HFFc6 (cell line): ENCODE measurements around the gene BPIFA3. TPM values are rescaled to one million over a fixed set of nuclear protein-coding genes. Genes with fewer than 3 reads are reported as not detected.
A peak's percentile ranks its signal among the peaks of the same experiment; 100 is the strongest.

Experiments
- DNase-seq: peaks from one replicate; pipeline ENCODE4 v3.0.0-alpha.2; 2018
- H3K27ac Mint-ChIP-seq: 2 replicates; pipeline ENCODE4 v1.8.0; 2020; ENCODE audit warnings: mild to moderate bottlenecking, mixed read lengths
- H3K27me3 Mint-ChIP-seq: 2 replicates; pipeline ENCODE4 v1.8.0; 2021; ENCODE audit warnings: mild to moderate bottlenecking, moderate library complexity, mixed read lengths; ENCODE audit not compliant: insufficient read depth
- H3K36me3 Mint-ChIP-seq: 2 replicates; pipeline ENCODE4 v1.8.0; 2021; ENCODE audit warnings: low read depth, mixed read lengths
- H3K4me1 Mint-ChIP-seq: 2 replicates; pipeline ENCODE4 v1.8.0; 2020; ENCODE audit warnings: low read depth, mixed read lengths
- H3K4me3 Mint-ChIP-seq: 2 replicates; pipeline ENCODE4 v1.8.0; 2020; ENCODE audit warnings: mild to moderate bottlenecking, moderate library complexity, mixed read lengths
- H3K9me3 Mint-ChIP-seq: 2 replicates; pipeline ENCODE4 v1.8.0; 2020; ENCODE audit warnings: mild to moderate bottlenecking, mixed read lengths
- total RNA-seq, 6 experiments: library from RNA; stranded (reverse); fragmentation: NEBNext Ultra II Directional; extraction: Animal tissue kit (Norgen Biotek cat#: 25700); gene quantifications; 2 replicates in 1 of 6; 3 replicates in 5 of 6; pipeline ENCODE4 v1.2.3, GENCODE V29; 2021
- TF ChIP-seq, protein P1 (sequence below): fragments of 200-600 bp; sonication (generic); IDR thresholded peaks from 2 replicates; pipeline ENCODE4 v1.5.0; 2021; ENCODE audit warnings: antibody characterized with exemption, mild to moderate bottlenecking

BPIFA3 gene
- total RNA-seq, 6 experiments from 2014 or later, result not detected

DNA sequence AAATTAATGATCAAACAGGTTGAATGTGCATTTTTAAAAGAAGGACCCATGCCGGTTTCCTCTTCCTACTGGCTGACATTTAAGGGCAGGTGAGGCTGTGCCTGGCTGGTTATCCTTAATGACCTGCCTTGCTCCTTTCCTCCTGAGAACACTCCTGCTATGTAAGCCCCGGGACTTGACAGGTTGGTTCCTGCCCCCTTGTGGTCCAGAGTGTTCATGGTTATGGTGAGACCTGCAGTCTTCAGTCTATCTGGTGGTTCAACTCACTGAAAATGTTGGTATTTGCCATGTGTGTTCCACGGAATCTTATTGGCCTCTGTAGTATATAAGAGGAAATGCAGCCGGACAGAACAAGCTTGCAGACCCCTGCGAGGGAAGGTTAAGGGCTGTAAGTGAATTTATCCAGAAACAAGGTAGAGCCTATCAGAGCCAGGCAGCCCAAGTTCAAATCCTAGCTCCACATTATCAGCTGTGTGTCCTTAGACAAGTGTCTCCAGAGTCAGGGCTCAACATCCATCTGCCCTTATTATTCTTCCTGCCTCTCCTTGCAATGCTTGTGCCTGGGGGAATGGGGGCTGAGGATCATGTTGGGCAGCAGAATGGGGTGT, 5.2 kb upstream of the BPIFA3 start:
- H3K4me1 Mint-ChIP-seq, result no peaks in the 10 kb centered on the region
- H3K4me3 Mint-ChIP-seq, result no peak overlapping the region
- peaks cover 20% of the 10 kb centered on the region for H3K27me3 Mint-ChIP-seq
- peak; percentile 24 for DNase-seq
- no peaks in the 10 kb centered on the region for H3K36me3 Mint-ChIP-seq
- TF ChIP-seq, protein P1, sequence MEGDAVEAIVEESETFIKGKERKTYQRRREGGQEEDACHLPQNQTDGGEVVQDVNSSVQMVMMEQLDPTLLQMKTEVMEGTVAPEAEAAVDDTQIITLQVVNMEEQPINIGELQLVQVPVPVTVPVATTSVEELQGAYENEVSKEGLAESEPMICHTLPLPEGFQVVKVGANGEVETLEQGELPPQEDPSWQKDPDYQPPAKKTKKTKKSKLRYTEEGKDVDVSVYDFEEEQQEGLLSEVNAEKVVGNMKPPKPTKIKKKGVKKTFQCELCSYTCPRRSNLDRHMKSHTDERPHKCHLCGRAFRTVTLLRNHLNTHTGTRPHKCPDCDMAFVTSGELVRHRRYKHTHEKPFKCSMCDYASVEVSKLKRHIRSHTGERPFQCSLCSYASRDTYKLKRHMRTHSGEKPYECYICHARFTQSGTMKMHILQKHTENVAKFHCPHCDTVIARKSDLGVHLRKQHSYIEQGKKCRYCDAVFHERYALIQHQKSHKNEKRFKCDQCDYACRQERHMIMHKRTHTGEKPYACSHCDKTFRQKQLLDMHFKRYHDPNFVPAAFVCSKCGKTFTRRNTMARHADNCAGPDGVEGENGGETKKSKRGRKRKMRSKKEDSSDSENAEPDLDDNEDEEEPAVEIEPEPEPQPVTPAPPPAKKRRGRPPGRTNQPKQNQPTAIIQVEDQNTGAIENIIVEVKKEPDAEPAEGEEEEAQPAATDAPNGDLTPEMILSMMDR, result peak; percentile 70
- no peak overlapping the region for H3K27ac Mint-ChIP-seq
- no peaks in the 10 kb centered on the region for H3K9me3 Mint-ChIP-seq

DNA sequence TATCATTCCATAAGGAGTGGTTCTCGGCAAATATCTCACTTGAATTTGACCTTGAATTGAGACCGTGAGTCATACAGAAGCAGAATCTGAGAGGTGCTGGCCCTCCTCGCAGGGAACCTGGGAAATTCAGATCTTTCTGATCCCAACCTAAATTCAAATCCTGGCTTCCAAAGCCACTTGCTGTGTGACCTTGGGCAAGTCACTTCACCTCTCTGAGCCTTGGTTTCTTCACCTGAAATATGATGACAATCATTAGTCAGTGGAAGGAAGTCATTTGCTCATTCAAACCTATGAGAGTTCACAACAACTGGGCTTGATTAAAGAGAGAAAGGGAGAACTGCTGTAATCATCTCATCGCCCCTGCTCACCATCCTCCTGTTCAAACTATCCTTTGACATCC, 7.2 kb downstream of the BPIFA3 start:
- Mint-ChIP-seq H3K4me1 (no peaks in the 10 kb centered on the region), H3K9me3 (no peaks in the 10 kb centered on the region), H3K36me3 (no peaks in the 10 kb centered on the region), H3K27me3 (peaks cover 31% of the 10 kb centered on the region; the same call in 1 of the 2 replicates), H3K27ac (no peak overlapping the region), H3K4me3 (no peak overlapping the region)
- no peak for DNase-seq
- TF ChIP-seq, protein P1, result no peak

DNA sequence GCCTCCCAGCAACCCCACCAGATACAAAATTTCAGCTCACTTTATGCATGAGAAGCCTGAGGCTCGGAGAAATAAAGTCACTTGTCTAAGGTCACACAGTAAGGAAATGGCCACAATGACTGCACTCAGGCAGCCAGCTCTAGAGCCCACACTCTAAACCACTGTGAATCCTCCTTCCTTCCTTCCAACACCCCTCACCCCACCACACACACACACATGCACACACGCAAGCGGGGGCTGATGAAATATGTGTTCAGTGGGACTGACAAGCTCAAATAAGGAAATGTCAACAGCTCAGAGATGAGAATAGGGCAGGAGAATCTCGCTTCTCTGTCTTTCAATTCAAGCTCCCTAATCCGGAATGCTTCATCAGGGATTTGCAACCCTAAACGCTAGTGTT, 12.7 kb downstream of the BPIFA3 start:
- TF ChIP-seq, protein P1, result no peak
- no peak for DNase-seq
- H3K4me1 Mint-ChIP-seq, result no peaks in the 10 kb centered on the region
- H3K27ac Mint-ChIP-seq, result no peak overlapping the region
- H3K9me3 Mint-ChIP-seq, result no peaks in the 10 kb centered on the region
- H3K27me3 Mint-ChIP-seq, result peaks cover 52% of the 10 kb centered on the region
- no peaks in the 10 kb centered on the region for H3K36me3 Mint-ChIP-seq
- no peak overlapping the region for H3K4me3 Mint-ChIP-seq

DNA sequence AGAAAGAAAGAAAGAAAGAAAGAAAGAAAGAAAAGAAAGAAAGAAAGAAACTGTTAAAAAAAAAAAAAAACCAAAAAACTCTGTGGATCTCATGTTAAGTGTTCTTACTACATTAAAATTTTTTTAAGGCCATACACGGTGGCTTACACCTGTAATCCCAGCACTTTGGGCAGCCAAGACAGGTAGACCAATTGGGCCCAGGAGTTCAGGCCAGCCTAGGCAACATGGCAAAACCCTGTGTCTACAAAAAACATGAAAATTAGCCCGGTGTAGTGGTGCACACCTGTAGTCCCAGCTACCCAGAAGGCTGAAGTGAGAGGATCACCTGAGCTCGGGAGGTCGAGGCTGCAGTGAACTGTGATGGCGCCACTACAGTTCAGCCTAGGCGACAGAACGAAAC, 14.1 kb downstream of the BPIFA3 start:
- H3K27me3 Mint-ChIP-seq, result peaks cover 41% of the 10 kb centered on the region
- no peaks in the 10 kb centered on the region for H3K4me1 Mint-ChIP-seq
- no peak overlapping the region for H3K4me3 Mint-ChIP-seq
- DNase-seq, result no peak
- H3K36me3 Mint-ChIP-seq, result no peaks in the 10 kb centered on the region
- no peak overlapping the region for H3K27ac Mint-ChIP-seq
- TF ChIP-seq, protein P1, result no peak
- no peaks in the 10 kb centered on the region for H3K9me3 Mint-ChIP-seq

DNA sequence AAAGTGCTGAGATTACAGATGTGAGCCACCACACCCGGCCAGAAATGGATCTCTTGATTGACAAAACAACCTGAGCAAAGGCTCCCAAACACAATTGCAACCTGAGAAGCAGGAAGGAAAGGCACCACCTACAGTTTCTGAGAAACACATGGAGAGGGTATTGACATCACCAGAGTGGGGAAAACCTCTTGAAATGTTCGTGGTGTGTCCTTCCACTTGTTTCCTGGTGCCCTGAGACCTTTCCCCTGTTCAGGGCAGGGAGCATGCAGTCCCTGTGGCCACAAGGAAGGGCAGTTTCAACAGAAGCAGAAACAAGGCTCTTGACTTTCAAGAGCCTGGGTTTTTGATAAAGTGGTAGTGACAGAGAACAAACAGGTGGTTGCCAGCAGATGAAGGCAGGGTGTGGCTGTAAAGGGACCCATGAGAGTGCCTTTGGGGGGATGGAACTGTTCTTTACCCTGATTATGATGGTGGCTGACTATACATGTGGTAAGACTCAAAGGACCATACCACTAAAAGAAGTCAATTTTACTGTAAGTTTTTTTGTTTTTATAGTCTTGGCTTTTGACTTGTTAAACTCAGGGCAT, 15.4 kb downstream of the BPIFA3 start:
- no peaks in the 10 kb centered on the region for H3K4me1 Mint-ChIP-seq
- TF ChIP-seq, protein P1, result no peak
- H3K27me3 Mint-ChIP-seq, result peaks cover 39% of the 10 kb centered on the region
- H3K36me3 Mint-ChIP-seq, result no peaks in the 10 kb centered on the region
- DNase-seq, result no peak
- H3K27ac Mint-ChIP-seq, result no peak overlapping the region
- no peak overlapping the region for H3K4me3 Mint-ChIP-seq
- no peaks in the 10 kb centered on the region for H3K9me3 Mint-ChIP-seq
